Effector memory CD4-positive, alpha-beta T cell (primary cell): Measurements from ENCODE around the gene GJA9.
A peak's percentile ranks its signal among the peaks of the same experiment; 100 is the strongest.

Experiments used
- DNase-seq, 3 donors: peaks; one replicate each; pipeline ENCODE4 v3.0.0-alpha.2; 2020
- H3K27ac ChIP-seq: 2 replicates; pipeline ENCODE4 v1.7.0; 2013; ENCODE audit warnings: mild to moderate bottlenecking, low read length, moderate library complexity; ENCODE audit not compliant: insufficient read depth, poor library complexity, severe bottlenecking
- H3K27me3 ChIP-seq: replicated peaks from 2 replicates; pipeline ENCODE4 v1.7.0; 2013; ENCODE audit warnings: mild to moderate bottlenecking, low read length; ENCODE audit not compliant: insufficient read depth, control insufficient read depth, poor library complexity, severe bottlenecking
- H3K36me3 ChIP-seq: 2 replicates; pipeline ENCODE4 v1.7.0; 2013; ENCODE audit warnings: mild to moderate bottlenecking, low read length, moderate library complexity; ENCODE audit not compliant: control insufficient read depth, insufficient read depth
- H3K4me1 ChIP-seq: 2 replicates; pipeline ENCODE4 v1.7.0; 2013; ENCODE audit warnings: low read length, mild to moderate bottlenecking; ENCODE audit not compliant: control insufficient read depth, insufficient read depth, poor library complexity, severe bottlenecking
- H3K4me3 ChIP-seq: 2 replicates; pipeline ENCODE4 v1.7.0; 2013; ENCODE audit warnings: low read length, low read depth, mild to moderate bottlenecking; ENCODE audit not compliant: insufficient read depth, poor library complexity, severe bottlenecking
- H3K9me3 ChIP-seq: 2 replicates; pipeline ENCODE4 v1.7.0; 2013; ENCODE audit warnings: mild to moderate bottlenecking, low read length, moderate library complexity; ENCODE audit not compliant: control insufficient read depth

The GJA9 gene

DNA sequence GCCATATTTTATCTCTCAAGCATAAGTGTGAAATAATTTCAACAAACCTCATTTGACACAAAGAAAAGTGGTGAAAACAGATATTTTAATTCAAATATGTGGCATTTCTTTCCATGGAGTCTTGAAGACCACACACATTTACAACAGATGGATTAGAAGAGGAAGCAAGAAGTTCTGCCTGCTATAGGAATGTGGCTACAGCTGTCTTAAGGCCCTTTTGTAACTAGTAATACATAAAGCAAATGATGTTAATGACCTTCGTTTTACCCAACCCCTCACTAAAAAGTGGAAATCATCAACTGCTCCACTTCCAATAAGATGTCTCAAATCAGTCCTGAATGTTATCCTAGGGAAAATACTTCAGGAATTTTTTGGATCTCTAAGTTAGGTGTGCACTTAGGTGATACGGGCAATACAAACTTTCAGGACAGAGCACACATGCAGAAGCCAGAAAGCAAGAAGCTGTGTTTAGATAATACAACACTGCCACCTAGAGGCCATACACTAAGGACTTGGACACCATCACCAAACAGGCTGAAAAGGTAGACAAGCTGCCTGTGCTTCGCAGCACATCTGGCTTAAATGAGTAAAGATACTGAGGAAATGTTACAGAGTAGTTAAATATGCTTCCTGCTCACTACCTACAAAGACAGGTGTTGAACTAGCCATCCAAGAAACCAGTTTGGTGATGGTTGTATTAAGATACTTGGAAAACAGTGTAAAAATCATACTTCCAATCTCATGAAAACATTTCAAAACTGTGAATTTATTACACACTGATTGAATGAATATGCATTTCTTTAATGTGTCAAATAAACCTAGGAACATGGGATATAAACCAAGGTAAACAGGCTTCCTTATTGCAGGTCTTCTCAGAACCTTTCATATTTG lies 46.2 kb downstream of the GJA9 start:
- H3K9me3 ChIP-seq, result no peaks in the 10 kb centered on the region
- peak in 1 of 3 donors; percentile 25 for DNase-seq
- no peaks in the 10 kb centered on the region for H3K27me3 ChIP-seq
- H3K4me1 ChIP-seq, result no peaks in the 10 kb centered on the region
- H3K27ac ChIP-seq, result no peak overlapping the region
- H3K36me3 ChIP-seq, result peaks cover 25% of the 10 kb centered on the region
- no peak overlapping the region for H3K4me3 ChIP-seq

DNA sequence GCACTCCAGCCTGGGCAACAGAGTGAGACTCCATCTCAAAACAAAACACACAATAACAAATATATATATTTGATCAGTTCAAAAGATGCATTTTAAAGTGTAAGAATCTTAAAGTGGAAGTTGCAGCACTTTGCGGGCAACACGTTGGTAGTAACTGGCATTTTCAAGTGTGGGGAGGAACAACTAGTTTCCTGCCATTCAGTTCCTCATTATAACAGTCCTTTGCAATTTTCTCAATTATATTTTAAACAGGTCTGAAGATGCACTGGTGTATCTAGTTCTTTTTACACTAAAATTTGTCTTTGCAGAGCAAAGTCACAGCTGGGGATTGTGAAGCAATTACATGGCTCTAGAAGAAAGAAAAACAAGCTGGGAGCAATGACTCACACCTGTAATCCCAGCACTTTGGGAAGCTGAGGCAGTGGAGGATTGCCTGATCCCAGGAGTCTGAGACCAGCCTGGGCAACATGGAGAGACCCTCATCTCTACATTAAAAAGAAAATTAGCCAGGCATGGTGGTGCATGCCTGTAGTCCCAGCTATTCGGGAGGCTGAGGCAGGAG lies 47.1 kb downstream of the GJA9 start:
- Histone ChIP-seq H3K4me3 (no peak overlapping the region), H3K4me1 (no peaks in the 10 kb centered on the region), H3K27me3 (no peaks in the 10 kb centered on the region), H3K36me3 (peaks cover 21% of the 10 kb centered on the region), H3K27ac (no peak overlapping the region), H3K9me3 (no peaks in the 10 kb centered on the region)
- no peak for DNase-seq

GRCh38 chr1:38833146-38833545 lies 48.2 kb downstream of the GJA9 start:
- Histone ChIP-seq H3K36me3 (peaks cover 10% of the 10 kb centered on the region), H3K27me3 (no peaks in the 10 kb centered on the region), H3K4me3 (no peak overlapping the region), H3K4me1 (no peaks in the 10 kb centered on the region), H3K9me3 (no peaks in the 10 kb centered on the region), H3K27ac (no peak overlapping the region)
- no peak for DNase-seq

- Histone ChIP-seq H3K4me3 (no peak overlapping the region), H3K9me3 (no peaks in the 10 kb centered on the region), H3K4me1 (no peaks in the 10 kb centered on the region), H3K27ac (no peak overlapping the region), H3K36me3 (peaks cover 3% of the 10 kb centered on the region), H3K27me3 (no peaks in the 10 kb centered on the region)
- no peak for DNase-seq
Observed at GRCh38 chr1:38832370-38832734, 49.0 kb downstream of the GJA9 start.

GRCh38 chr1:38831731-38832369 lies 49.5 kb downstream of the GJA9 start:
- Histone ChIP-seq H3K36me3 (no peaks in the 10 kb centered on the region), H3K27ac (no peak overlapping the region), H3K9me3 (no peaks in the 10 kb centered on the region), H3K27me3 (no peaks in the 10 kb centered on the region), H3K4me3 (no peak overlapping the region), H3K4me1 (no peaks in the 10 kb centered on the region)
- DNase-seq, result no peak

DNA sequence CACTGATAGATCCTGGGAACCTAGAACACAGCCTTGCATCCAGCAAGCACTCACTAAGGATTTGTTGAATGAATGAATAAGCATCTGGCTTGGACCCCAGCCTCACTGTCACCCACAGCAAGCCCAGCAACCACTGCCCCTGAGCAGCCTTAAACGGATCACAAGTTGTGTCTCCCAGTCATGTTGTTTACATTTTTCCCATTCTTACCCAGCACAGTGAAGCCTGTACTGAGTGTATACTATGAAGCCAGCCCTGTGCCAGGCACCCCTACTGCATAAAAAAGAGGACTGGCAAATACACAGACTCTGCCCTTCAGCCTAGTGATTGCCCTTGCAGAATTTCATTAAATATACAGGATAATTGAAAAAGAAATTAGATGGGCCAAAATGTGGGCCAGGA lies 52.0 kb downstream of the GJA9 start:
- DNase-seq, result no peak
- H3K27ac ChIP-seq, result no peak overlapping the region
- H3K36me3 ChIP-seq, result no peaks in the 10 kb centered on the region
- H3K9me3 ChIP-seq, result no peaks in the 10 kb centered on the region
- H3K4me3 ChIP-seq, result no peak overlapping the region
- no peaks in the 10 kb centered on the region for H3K27me3 ChIP-seq
- H3K4me1 ChIP-seq, result no peaks in the 10 kb centered on the region

DNA sequence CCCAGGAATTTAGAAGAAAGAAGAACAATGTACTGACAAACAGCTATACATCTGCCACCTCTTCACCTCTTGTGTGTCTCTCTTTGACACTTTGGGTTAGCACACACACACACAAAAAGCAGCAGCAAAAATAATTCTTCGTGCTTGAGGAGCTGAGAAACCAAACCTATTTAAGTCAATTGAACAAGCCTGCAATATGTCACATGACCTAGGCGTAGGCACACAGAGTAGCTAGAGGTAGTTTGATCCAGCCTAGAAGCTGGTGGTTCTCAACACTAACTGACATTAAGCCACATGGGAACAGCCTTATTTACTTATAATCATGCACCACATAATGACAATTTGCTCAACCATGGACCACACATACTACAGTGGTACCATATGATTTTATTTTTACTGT lies 54.1 kb downstream of the GJA9 start:
- Histone ChIP-seq H3K27ac (no peak overlapping the region), H3K4me3 (no peak overlapping the region), H3K27me3 (no peaks in the 10 kb centered on the region), H3K4me1 (no peaks in the 10 kb centered on the region), H3K36me3 (no peaks in the 10 kb centered on the region), H3K9me3 (no peaks in the 10 kb centered on the region)
- no peak for DNase-seq

DNA sequence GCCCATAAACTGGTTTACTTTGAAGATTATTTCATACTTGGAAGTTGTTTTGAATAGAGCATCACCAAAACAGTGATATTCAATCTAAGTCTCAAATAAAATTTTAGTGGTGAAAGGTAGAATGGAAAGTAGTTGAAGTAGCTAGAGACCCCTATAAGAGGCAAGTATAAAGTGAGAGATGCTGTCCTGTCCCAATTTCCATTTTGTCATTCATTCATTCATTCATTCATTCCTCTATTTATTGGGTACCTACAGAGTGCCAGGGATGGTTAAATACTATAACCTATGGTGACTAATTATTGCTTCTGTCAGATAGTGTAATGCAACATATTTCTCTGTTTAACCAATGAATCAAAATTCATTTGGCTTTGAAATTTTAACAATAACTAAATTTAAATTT lies 54.5 kb downstream of the GJA9 start:
- Histone ChIP-seq H3K27me3 (no peaks in the 10 kb centered on the region), H3K4me3 (no peak overlapping the region), H3K9me3 (no peaks in the 10 kb centered on the region), H3K4me1 (no peaks in the 10 kb centered on the region), H3K27ac (no peak overlapping the region), H3K36me3 (no peaks in the 10 kb centered on the region)
- DNase-seq, result no peak

DNA sequence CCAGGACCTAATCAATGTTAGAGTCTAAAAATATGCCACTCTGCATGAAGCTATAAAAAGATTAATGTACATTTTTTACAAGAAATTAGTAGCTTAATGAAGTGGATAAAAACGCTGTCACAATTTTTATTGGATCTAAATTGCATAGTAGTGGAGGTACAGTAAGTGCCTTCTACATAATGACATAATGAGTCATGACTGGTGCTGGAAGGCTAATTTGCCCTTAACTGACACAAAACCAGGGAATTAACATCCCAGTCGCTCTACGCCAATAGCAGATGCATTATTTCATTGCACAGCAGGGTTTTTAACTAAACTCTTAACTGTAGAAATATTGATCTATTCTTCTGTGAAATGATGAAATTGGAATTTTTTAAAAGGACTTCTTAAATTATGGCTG lies 55.1 kb downstream of the GJA9 start:
- no peaks in the 10 kb centered on the region for H3K4me1 ChIP-seq
- no peak overlapping the region for H3K4me3 ChIP-seq
- no peaks in the 10 kb centered on the region for H3K27me3 ChIP-seq
- H3K27ac ChIP-seq, result no peak overlapping the region
- no peaks in the 10 kb centered on the region for H3K9me3 ChIP-seq
- DNase-seq, result no peak
- no peaks in the 10 kb centered on the region for H3K36me3 ChIP-seq
